ENCODE results near the gene TMC8.

GRCh38 chr17:78138204-78139060 lies 7.9 kb downstream of the TMC8 start:
- TF ChIP-seq GATA2 (IDR thresholded peaks at IDR 0.05; ENCODE audit: low read depth, low read length) (no peak), GATA3 (IDR thresholded peaks at IDR 0.05; ENCODE audit: low read depth, low read length) (no peak)
